ENCODE results near the gene PSMD12.
"Not testable (repeated sequence)": the region's sequence is repeated elsewhere in the genome, so short reads cannot be mapped to it uniquely, and the experiment has no call there.

Gene PSMD12

GRCh38 chr17:67358612-67359011, 7.8 kb downstream of the PSMD12 start:
- DNase-seq (ENCODE audit: low read depth, low spot score), result no peak

GRCh38 chr17:67353929-67354574, 12.3 kb downstream of the PSMD12 start:
- no peak for DNase-seq (ENCODE audit: low read depth, low spot score)

- no peak for DNase-seq (ENCODE audit: low read depth, low spot score)
Measured at GRCh38 chr17:67353161-67353560, 13.2 kb downstream of the PSMD12 start.

- no peak for DNase-seq (ENCODE audit: low read depth, low spot score)
Measured at GRCh38 chr17:67349420-67349819, 17.0 kb downstream of the PSMD12 start.

GRCh38 chr17:67347826-67348225, 18.6 kb downstream of the PSMD12 start:
- DNase-seq (ENCODE audit: low read depth, low spot score), result no peak

GRCh38 chr17:67343237-67343636, 23.1 kb downstream of the PSMD12 start:
- DNase-seq (ENCODE audit: low read depth, low spot score), result no peak

GRCh38 chr17:67338353-67338752, 28.0 kb downstream of the PSMD12 start:
- not testable (repeated sequence) for DNase-seq (ENCODE audit: low read depth, low spot score)

GRCh38 chr17:67336859-67337258, 29.5 kb downstream of the PSMD12 start:
- DNase-seq (ENCODE audit: low read depth, low spot score), result no peak

- no peak for DNase-seq (ENCODE audit: low read depth, low spot score)
Measured at GRCh38 chr17:67335245-67335835, 31.0 kb downstream of the PSMD12 start.

- not testable (repeated sequence) for DNase-seq (ENCODE audit: low read depth, low spot score)
Measured at GRCh38 chr17:67332162-67332508, 34.2 kb downstream of the PSMD12 start.

GRCh38 chr17:67331381-67332161, 34.8 kb downstream of the PSMD12 start:
- not testable (repeated sequence) for DNase-seq (ENCODE audit: low read depth, low spot score)

GRCh38 chr17:67328026-67328425, 38.4 kb downstream of the PSMD12 start:
- DNase-seq (ENCODE audit: low read depth, low spot score), result no peak

GRCh38 chr17:67326959-67327745, 39.2 kb downstream of the PSMD12 start:
- not testable (repeated sequence) for DNase-seq (ENCODE audit: low read depth, low spot score)

GRCh38 chr17:67326440-67326839, 39.9 kb downstream of the PSMD12 start:
- no peak for DNase-seq (ENCODE audit: low read depth, low spot score)

GRCh38 chr17:67324330-67324729, 42.0 kb downstream of the PSMD12 start:
- no peak for DNase-seq (ENCODE audit: low read depth, low spot score)

GRCh38 chr17:67323445-67323844, 42.9 kb downstream of the PSMD12 start:
- DNase-seq (ENCODE audit: low read depth, low spot score), result no peak

GRCh38 chr17:67322042-67322787, 44.2 kb downstream of the PSMD12 start:
- DNase-seq (ENCODE audit: low read depth, low spot score), result no peak

- not testable (repeated sequence) for DNase-seq (ENCODE audit: low read depth, low spot score)
Measured at GRCh38 chr17:67321486-67321885, 44.9 kb downstream of the PSMD12 start.

GRCh38 chr17:67316781-67317180, 49.6 kb downstream of the PSMD12 start:
- DNase-seq (ENCODE audit: low read depth, low spot score), result no peak

- DNase-seq (ENCODE audit: low read depth, low spot score), result no peak
Measured at GRCh38 chr17:67315865-67316264, 50.5 kb downstream of the PSMD12 start.

- no peak for DNase-seq (ENCODE audit: low read depth, low spot score)
Measured at GRCh38 chr17:67312265-67312664, 54.1 kb downstream of the PSMD12 start.

All from brain pericyte (primary cell).